Ovary (tissue), 3 donors: Measurements from ENCODE around the gene ADAMTSL5.

Source experiments
- CTCF ChIP-seq, 3 donors: fragments of 450-650 bp in 2 of 3; fragments of 200-600 bp in 1 of 3; IDR thresholded peaks; one replicate each; pipeline versions ENCODE4 v1.5.1 to v1.8.0; 2016 to 2022; ENCODE audit warnings: antibody characterized with exemption in 3 of 3, mild to moderate bottlenecking in 1 of 3
- EP300 ChIP-seq: sonication (generic); formaldehyde crosslinking; IDR thresholded peaks from one replicate; pipeline ENCODE4 v1.6.1; 2017; ENCODE audit warnings: antibody characterized with exemption
- POLR2A ChIP-seq: fragments of 450-650 bp; IDR thresholded peaks from one replicate; pipeline ENCODE4 v1.6.1; 2017; ENCODE audit warnings: antibody characterized with exemption, mild to moderate bottlenecking, moderate library complexity
- donor health status: DM: no; HTN: no; CAD: no.

- TF ChIP-seq CTCF (IDR thresholded peaks at IDR 0.05) (no peak), POLR2A (no peak), EP300 (no peak)
Observed at GRCh38 chr19:1526979-1527649, 14.3 kb upstream of the ADAMTSL5 start.
